Left lung (tissue), 10 donors: ENCODE data around the gene WNT10A. TPM values are rescaled to one million over a fixed set of nuclear protein-coding genes. Genes with fewer than 3 reads are reported as not detected.
A peak's percentile ranks its signal among the peaks of the same experiment; 100 is the strongest.

Experiments
- ATAC-seq: fragments of 200-7000 bp; cut with Tn5 transposase; one replicate; pipeline ENCODE4 v1.9.1; 2020; ENCODE audit warnings: moderate library complexity
- DNase-seq, 4 donors: peaks; one replicate each; pipeline ENCODE4 v3.0.0-alpha.2; 2013 to 2020
- H3K27ac ChIP-seq, 2 donors: fragments of 200-600 bp; sonication (generic) in 1 of 2; one replicate each; pipeline versions ENCODE4 v1.5.0 to v1.8.0; 2020 to 2021
- H3K27me3 ChIP-seq, 2 donors: fragments of 200-600 bp; sonication (generic) in 1 of 2; one replicate each; pipeline versions ENCODE4 v1.5.0 to v1.8.0; 2020 to 2021
- H3K36me3 ChIP-seq, 2 donors: fragments of 200-600 bp; sonication (generic) in 1 of 2; one replicate each; pipeline versions ENCODE4 v1.5.0 to v1.8.0; 2020 to 2021
- H3K4me1 ChIP-seq, 2 donors: fragments of 200-600 bp; one replicate each; pipeline ENCODE4 v1.8.0; 2021
- H3K4me3 ChIP-seq, 2 donors: fragments of 200-600 bp; sonication (generic) in 1 of 2; one replicate each; pipeline versions ENCODE4 v1.5.0 to v1.8.0; 2020 to 2021; ENCODE audit warnings: mild to moderate bottlenecking in 1 of 2
- H3K9me3 ChIP-seq, 2 donors: fragments of 200-600 bp; sonication (generic) in 1 of 2; one replicate each; pipeline versions ENCODE4 v1.5.0 to v1.8.0; 2020 to 2021
- intact Hi-C, 2 donors: fragments of 100-400 bp; cut with DNase I; formaldehyde crosslinking; loops; one replicate each; pipeline versions ENCODE4 v1.11.2 to v1.14.2; 2022
- polyA plus RNA-seq, 6 donors: library from polyadenylated mRNA; unstranded; fragments of 120-200 nt; gene quantifications; one replicate each; pipeline ENCODE4 v1.2.1, GENCODE V29; 2013; ENCODE audit not compliant: insufficient read length in 6 of 6
- total RNA-seq, 2 donors: library from RNA; stranded (reverse); fragmentation: NEBNext Ultra II Directional; extraction: Animal tissue kit (Norgen Biotek cat#: 25700); gene quantifications; one replicate each; pipeline ENCODE4 v1.2.1, GENCODE V29; 2021
- TF ChIP-seq, protein P1 (sequence below), 2 donors: fragments of 200-600 bp; sonication (generic) in 1 of 2; IDR thresholded peaks; one replicate each; pipeline versions ENCODE4 v1.5.0 to v1.8.0; 2021; ENCODE audit warnings: antibody characterized with exemption in 2 of 2
- donor health status: DM: no; HTN: yes; CAD: no.
- donor health status: DM: no; HTN: no; CAD: no.

Gene WNT10A
- total and polyA plus RNA-seq, 8 donors, result 0.17 to 1.1 (median 0.38) TPM; not detected in 1

DNA sequence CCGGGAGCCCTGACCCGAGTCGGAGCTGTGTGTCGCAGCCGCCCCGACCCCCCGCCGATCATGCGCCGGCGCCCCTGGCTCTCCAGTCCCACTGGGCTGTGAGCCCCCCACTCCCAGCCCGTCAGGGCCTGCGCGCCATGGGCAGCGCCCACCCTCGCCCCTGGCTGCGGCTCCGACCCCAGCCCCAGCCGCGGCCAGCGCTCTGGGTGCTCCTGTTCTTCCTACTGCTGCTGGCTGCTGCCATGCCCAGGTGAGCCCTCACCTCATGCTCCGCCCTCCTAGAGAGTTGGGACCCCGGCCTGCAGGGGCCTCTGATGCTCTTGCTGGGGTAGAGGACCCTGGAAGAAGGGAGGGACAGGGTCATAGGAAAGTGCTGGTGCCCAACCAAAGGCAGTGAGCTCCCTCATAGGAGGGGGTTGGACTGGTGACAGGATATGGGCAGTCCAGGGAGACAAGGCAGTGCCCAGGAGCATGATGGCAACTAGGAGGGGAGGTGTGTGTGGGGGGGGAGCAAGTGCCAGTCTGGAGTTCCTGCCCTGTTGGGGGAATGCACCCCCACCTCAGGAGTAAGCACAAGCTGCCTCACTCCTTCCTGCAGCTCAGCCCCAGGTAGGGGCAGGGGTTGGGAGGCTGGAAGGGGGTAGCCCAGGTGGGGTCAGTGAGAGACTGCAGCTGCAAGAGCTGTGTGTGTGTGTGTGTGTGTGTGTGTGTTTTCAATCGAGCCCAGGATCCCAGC, 375 bp downstream of the WNT10A start:
- no peak overlapping the region for H3K27ac ChIP-seq
- intact Hi-C loops, result no loop called here
- no peaks in the 10 kb centered on the region for H3K36me3 ChIP-seq
- peak overlapping the region in 1 of 2 donors; percentile 9 for H3K4me3 ChIP-seq
- H3K9me3 ChIP-seq, result no peaks in the 10 kb centered on the region
- peaks cover 44 to 98% of the 10 kb centered on the region in 2 donors for H3K27me3 ChIP-seq
- peaks cover 9 to 30% of the 10 kb centered on the region in 2 donors for H3K4me1 ChIP-seq
- ATAC-seq, result no peak
- DNase-seq, result no peak
- TF ChIP-seq, protein P1, sequence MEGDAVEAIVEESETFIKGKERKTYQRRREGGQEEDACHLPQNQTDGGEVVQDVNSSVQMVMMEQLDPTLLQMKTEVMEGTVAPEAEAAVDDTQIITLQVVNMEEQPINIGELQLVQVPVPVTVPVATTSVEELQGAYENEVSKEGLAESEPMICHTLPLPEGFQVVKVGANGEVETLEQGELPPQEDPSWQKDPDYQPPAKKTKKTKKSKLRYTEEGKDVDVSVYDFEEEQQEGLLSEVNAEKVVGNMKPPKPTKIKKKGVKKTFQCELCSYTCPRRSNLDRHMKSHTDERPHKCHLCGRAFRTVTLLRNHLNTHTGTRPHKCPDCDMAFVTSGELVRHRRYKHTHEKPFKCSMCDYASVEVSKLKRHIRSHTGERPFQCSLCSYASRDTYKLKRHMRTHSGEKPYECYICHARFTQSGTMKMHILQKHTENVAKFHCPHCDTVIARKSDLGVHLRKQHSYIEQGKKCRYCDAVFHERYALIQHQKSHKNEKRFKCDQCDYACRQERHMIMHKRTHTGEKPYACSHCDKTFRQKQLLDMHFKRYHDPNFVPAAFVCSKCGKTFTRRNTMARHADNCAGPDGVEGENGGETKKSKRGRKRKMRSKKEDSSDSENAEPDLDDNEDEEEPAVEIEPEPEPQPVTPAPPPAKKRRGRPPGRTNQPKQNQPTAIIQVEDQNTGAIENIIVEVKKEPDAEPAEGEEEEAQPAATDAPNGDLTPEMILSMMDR (IDR thresholded peaks at IDR 0.05), result no peak

GRCh38 chr2:218881744-218882460, 1.2 kb downstream of the WNT10A start:
- intact Hi-C loops, result no loop called here

DNA sequence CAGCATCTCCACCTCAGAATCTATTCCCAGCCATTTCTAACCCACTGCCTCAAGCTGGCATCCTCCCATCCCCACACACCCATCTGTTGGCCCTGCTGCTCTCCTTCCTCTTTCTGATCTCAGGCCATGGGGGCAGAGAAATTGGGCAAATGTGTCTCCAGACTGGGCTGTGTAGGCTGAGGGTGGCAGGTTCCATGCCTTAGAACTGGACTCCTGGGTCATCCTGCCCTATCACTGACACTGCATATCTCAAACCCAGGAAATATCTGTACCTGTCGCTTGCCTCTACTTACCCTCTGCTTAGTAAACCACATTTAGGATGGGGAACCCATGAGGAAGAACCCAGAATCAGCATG, 1.8 kb downstream of the WNT10A start:
- Histone ChIP-seq H3K36me3 (no peaks in the 10 kb centered on the region), H3K4me3 (no peak overlapping the region), H3K4me1 (peaks cover 9 to 25% of the 10 kb centered on the region in 2 donors), H3K27me3 (peaks cover 41 to 97% of the 10 kb centered on the region in 2 donors), H3K9me3 (no peaks in the 10 kb centered on the region), H3K27ac (no peak overlapping the region)
- TF ChIP-seq, protein P1 (IDR thresholded peaks at IDR 0.05), result no peak
- no peak for ATAC-seq
- intact Hi-C loops, result no loop called here
- DNase-seq, result no peak

More at GRCh38 chr2:218881744-218882460, 1.2 kb downstream of the WNT10A start:
- no peak for DNase-seq
- Histone ChIP-seq H3K27ac (no peak overlapping the region), H3K4me1 (peaks cover 9 to 26% of the 10 kb centered on the region in 2 donors), H3K4me3 (no peak overlapping the region), H3K27me3 (peaks cover 41 to 97% of the 10 kb centered on the region in 2 donors), H3K9me3 (no peaks in the 10 kb centered on the region), H3K36me3 (no peaks in the 10 kb centered on the region)
- ATAC-seq, result no peak
- TF ChIP-seq, protein P1 (IDR thresholded peaks at IDR 0.05), result no peak

- Histone ChIP-seq H3K4me3 (no peak overlapping the region), H3K9me3 (no peaks in the 10 kb centered on the region), H3K27ac (no peak overlapping the region), H3K27me3 (peaks cover 41 to 92% of the 10 kb centered on the region in 2 donors), H3K4me1 (peaks cover 9 to 25% of the 10 kb centered on the region in 2 donors), H3K36me3 (no peaks in the 10 kb centered on the region)
- no peak for DNase-seq
- TF ChIP-seq, protein P1 (IDR thresholded peaks at IDR 0.05), result no peak
- intact Hi-C loops, result no loop called here
- no peak for ATAC-seq
These were observed 2.3 kb downstream of the WNT10A start for GRCh38 chr2:218882866-218883366.
